A549 (cell line): ENCODE measurements around the gene PPP2R2C. TPM values are rescaled to one million over a fixed set of nuclear protein-coding genes. Genes with fewer than 3 reads are reported as not detected.
A peak's percentile ranks its signal among the peaks of the same experiment; 100 is the strongest.

ENCODE experiments used
- ATAC-seq, 2 experiments: fragments of 200-7000 bp in 1 of 2; fragments of >200 bp in 1 of 2; cut with Nextera tagmentation in 1 of 2; cut with Tn5 transposase in 1 of 2; 3 replicates each; pipeline versions ENCODE4 v1.8.0 to v1.9.1; 2018 to 2020; ENCODE audit warnings: mild to moderate bottlenecking in 1 of 2, moderate library complexity in 1 of 2
- CTCF ChIA-PET: fragments of 300-600 bp; sonication (Branson Sonifier 250); formaldehyde crosslinking; extraction: SDS; loops from one replicate; lab custom pipeline; 2021; ENCODE audit warnings: antibody characterized with exemption, inconsistent platforms; lab: Yijun Ruan, JAX
- POLR2A ChIA-PET: fragments of 350-600 bp; formaldehyde crosslinking; extraction: SDS; loops from one replicate; lab custom pipeline; 2021; ENCODE audit warnings: antibody characterized with exemption, inconsistent platforms; lab: Yijun Ruan, JAX
- DNase-seq, 2 experiments: peaks; one replicate each; pipeline versions ENCODE4 v3.0.0 to v3.0.0-alpha.2; 2011 to 2016; ENCODE audit warnings: low read depth in 1 of 2, low spot score in 1 of 2
- FAIRE-seq: peaks from 2 replicates; lab custom pipeline; 2011; peaks lifted over from hg19 to GRCh38; lab: Jason Lieb, UNC
- H3K27ac ChIP-seq, 2 experiments: fragments of >200 bp; sonication (Bioruptor Twin); formaldehyde crosslinking; 3 replicates each; pipeline ENCODE4 v1.5.1; 2016 to 2017
- H3K4me1 ChIP-seq: fragments of >200 bp; sonication (Bioruptor Twin); formaldehyde crosslinking; 3 replicates; pipeline ENCODE4 v1.6.1; 2016
- H3K4me2 ChIP-seq: fragments of >200 bp; sonication (Bioruptor Twin); formaldehyde crosslinking; 3 replicates; pipeline ENCODE4 v1.6.1; 2016
- H3K4me3 ChIP-seq: fragments of >200 bp; sonication (Bioruptor Twin); formaldehyde crosslinking; 3 replicates; pipeline ENCODE4 v1.5.1; 2016
- H3K9me3 ChIP-seq: fragments of >200 bp; sonication (Bioruptor Twin); formaldehyde crosslinking; 3 replicates; pipeline ENCODE4 v1.6.1; 2016
- CHD2 ChIP-seq: fragments of 150-350 bp; IDR thresholded peaks from 2 replicates; pipeline ENCODE4 v1.6.1; 2014; ENCODE audit warnings: low read length; ENCODE audit not compliant: partially characterized antibody
- CHD4 ChIP-seq: fragments of 200-600 bp; sonication (generic); IDR thresholded peaks from 2 replicates; pipeline ENCODE4 v1.6.1; 2016; ENCODE audit warnings: antibody characterized with exemption, mild to moderate bottlenecking, borderline replicate concordance
- EHMT2 ChIP-seq: fragments of 200-600 bp; sonication (generic); IDR thresholded peaks from 2 replicates; pipeline ENCODE4 v1.6.1; 2016; ENCODE audit warnings: antibody characterized with exemption, low read depth, mild to moderate bottlenecking, moderate library complexity
- HOXA7 ChIP-seq: fragments of 250-450 bp; sonication (Bioruptor Pico); IDR thresholded peaks from 2 replicates; pipeline ENCODE4 v1.5.0; 2020; ENCODE audit warnings: mild to moderate bottlenecking, moderate library complexity
- POLR2A ChIP-seq: IDR thresholded peaks from 2 replicates; pipeline ENCODE4 v1.6.1; 2012; ENCODE audit warnings: mild to moderate bottlenecking, low read length
- RAD21 ChIP-seq, 2 experiments: fragments of >200 bp in 1 of 2; sonication (Bioruptor Twin) in 1 of 2; formaldehyde crosslinking in 1 of 2; IDR thresholded peaks in 1 of 2; conservative IDR thresholded peaks in 1 of 2; 2 replicates in 1 of 2; 3 replicates in 1 of 2; pipeline ENCODE4 v1.6.1; 2012 to 2018; ENCODE audit warnings: inconsistent platforms in 1 of 2
- RCOR1 ChIP-seq: fragments of 150-350 bp; IDR thresholded peaks from 2 replicates; pipeline ENCODE4 v1.6.1; 2014; ENCODE audit warnings: antibody characterized with exemption, low read length, low read depth
- SMC3 ChIP-seq: fragments of >200 bp; sonication (Bioruptor Twin); formaldehyde crosslinking; IDR thresholded peaks from 3 replicates; pipeline ENCODE4 v1.6.1; 2018; ENCODE audit warnings: inconsistent platforms
- WGBS: methylation state at CpG from one replicate; pipeline ENCODE4 v1.1.6; 2017; ENCODE audit errors: missing lambda C conversion rate; 5-methylcytosine and 5-hydroxymethylcytosine counted together
- polyA plus RNA-seq, 4 experiments: library from polyadenylated mRNA; depleted of rRNA in 3 of 4; stranded (reverse); fragments of >200 nt; fragmentation: RNase III in 1 of 4; extraction: RNeasy Plus Mini Kit Qiagen cat#74134 plus additional on column Dnase treatment in 1 of 4; gene quantifications; 2 replicates in 3 of 4; 3 replicates in 1 of 4; pipeline ENCODE4 v1.2.3, GENCODE V29; 2011 to 2017
- TF ChIP-seq, protein P1 (sequence below): fragments of >200 bp; sonication (Bioruptor Twin); formaldehyde crosslinking; IDR thresholded peaks from 3 replicates; pipeline ENCODE4 v1.5.1; 2016
- TF ChIP-seq, protein P2 (sequence below): IDR thresholded peaks from 2 replicates; pipeline ENCODE4 v1.6.1; 2012
- TF ChIP-seq, protein P3 (sequence below): fragments of >200 bp; sonication (Bioruptor Twin); formaldehyde crosslinking; IDR thresholded peaks from 3 replicates; pipeline ENCODE4 v1.6.1; 2016

The PPP2R2C gene
- polyA plus RNA-seq, 2 of the 4 experiments (the other 2 are of a cell fraction) = 23.9 to 29.4 TPM

DNA sequence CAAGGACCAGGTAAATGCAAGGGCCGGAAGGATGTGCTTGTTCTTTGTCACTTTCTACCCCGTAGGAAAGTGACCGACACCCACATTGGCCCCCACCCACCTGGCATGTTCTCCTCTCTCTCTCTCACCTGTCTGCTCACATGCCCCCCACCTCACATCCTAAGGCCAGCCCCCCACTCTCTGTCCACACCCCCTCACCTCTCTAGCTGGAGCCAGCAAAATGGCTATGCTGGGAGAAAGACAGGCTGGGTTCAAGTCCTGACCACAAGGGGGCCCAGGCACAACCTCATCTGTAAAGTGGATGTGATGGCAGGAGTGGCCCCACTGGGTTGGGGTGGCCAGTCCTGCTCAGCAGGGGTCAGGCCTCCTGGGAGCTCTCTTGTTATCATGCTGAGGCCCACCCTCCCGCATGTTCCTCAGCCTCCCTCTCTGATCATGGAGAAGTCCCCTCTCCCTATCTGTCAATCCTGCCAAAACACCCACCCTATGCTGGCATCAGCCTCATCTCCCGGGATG is 1.7 kb upstream of the PPP2R2C start:
- no peak overlapping the region for H3K4me2 ChIP-seq
- ChIA-PET POLR2A (interaction anchor here (0.6 kb wide), 1 partner anchor 400 kb away, joined by 3 read pairs; no protein-coding TSS in a partner anchor), CTCF (interaction anchor here (0.6 to 4.3 kb wide), 6 partner anchors 10 to 514 kb away, joined by 3 to 28 read pairs (median 4); no protein-coding TSS in a partner anchor)
- 48% methylated on average over 5 of the region's 5 CpGs for WGBS
- no peak overlapping the region for H3K4me3 ChIP-seq
- no peak for FAIRE-seq
- peaks cover 10% of the 10 kb centered on the region; the same call in 1 of the 3 replicates for H3K4me1 ChIP-seq
- TF ChIP-seq, protein P1, sequence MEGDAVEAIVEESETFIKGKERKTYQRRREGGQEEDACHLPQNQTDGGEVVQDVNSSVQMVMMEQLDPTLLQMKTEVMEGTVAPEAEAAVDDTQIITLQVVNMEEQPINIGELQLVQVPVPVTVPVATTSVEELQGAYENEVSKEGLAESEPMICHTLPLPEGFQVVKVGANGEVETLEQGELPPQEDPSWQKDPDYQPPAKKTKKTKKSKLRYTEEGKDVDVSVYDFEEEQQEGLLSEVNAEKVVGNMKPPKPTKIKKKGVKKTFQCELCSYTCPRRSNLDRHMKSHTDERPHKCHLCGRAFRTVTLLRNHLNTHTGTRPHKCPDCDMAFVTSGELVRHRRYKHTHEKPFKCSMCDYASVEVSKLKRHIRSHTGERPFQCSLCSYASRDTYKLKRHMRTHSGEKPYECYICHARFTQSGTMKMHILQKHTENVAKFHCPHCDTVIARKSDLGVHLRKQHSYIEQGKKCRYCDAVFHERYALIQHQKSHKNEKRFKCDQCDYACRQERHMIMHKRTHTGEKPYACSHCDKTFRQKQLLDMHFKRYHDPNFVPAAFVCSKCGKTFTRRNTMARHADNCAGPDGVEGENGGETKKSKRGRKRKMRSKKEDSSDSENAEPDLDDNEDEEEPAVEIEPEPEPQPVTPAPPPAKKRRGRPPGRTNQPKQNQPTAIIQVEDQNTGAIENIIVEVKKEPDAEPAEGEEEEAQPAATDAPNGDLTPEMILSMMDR = peak; percentile 22; the same call in 2 of the 3 replicates
- 0 out of 3 replicates have a peak, but pooled peaks have one; percentile 24 for TF ChIP-seq SMC3
- TF ChIP-seq RAD21 (conservative IDR thresholded peaks at IDR 0.05 in 1 of 2, IDR thresholded peaks at IDR 0.05 in 1 of 2) = peak in 1 of 2 experiments; percentile 35; a peak in 1 of 5 replicates
- no peak for TF ChIP-seq HOXA7
- no peaks in the 10 kb centered on the region for H3K9me3 ChIP-seq
- peak; percentile 50 to 56 for DNase-seq
- ATAC-seq = peak in 1 of 2 experiments; percentile 53; a peak in 3 of 6 replicates
- no peak overlapping the region for H3K27ac ChIP-seq

DNA sequence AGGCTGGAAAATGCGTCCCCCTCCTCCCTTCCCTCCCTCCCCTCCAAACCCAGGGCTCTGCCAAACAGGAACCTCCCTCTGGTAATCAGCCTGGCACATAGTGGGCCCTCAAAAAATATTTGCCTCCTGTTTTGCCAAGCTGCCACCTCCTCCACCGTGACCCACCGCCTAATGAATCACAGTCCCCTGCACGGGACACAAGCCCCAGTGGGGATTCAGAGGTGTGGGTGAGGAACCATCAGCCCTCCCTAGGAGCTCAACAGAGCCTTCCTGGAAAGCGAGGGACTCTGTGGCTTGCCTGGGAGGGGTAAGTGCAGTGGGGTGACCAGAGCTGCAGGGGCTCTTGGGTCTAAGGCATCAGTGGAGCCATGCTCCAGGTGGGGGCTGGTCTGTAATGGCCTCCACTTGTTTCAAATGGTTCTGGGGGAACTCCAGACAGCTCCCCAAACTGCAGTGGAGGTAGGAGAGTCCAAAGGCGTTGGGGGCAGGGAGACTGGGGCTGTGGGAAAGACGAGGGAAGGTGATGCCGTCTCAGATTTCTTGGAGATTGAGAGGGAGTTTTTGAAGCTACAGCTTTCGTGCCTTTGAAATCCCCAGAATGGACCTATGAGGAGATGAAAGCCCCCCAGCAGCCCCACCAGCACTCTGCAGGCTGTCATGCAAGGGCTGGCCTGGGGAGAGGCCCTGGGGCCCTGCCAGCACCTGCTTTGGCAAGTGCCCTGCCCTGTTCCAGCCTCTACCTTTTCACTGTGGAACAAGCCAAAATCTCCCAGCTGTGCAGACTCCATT is 1.0 kb upstream of the PPP2R2C start:
- CTCF ChIA-PET = interaction anchor here (0.5 to 4.3 kb wide), 7 partner anchors 11 to 618 kb away, joined by 3 to 28 read pairs (median 3); no protein-coding TSS in a partner anchor
- 87% methylated on average over 8 of the region's 9 CpGs for WGBS
- TF ChIP-seq, protein P2, sequence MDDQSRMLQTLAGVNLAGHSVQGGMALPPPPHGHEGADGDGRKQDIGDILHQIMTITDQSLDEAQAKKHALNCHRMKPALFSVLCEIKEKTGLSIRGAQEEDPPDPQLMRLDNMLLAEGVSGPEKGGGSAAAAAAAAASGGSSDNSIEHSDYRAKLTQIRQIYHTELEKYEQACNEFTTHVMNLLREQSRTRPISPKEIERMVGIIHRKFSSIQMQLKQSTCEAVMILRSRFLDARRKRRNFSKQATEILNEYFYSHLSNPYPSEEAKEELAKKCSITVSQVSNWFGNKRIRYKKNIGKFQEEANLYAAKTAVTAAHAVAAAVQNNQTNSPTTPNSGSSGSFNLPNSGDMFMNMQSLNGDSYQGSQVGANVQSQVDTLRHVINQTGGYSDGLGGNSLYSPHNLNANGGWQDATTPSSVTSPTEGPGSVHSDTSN = no peak
- TF ChIP-seq, protein P3, sequence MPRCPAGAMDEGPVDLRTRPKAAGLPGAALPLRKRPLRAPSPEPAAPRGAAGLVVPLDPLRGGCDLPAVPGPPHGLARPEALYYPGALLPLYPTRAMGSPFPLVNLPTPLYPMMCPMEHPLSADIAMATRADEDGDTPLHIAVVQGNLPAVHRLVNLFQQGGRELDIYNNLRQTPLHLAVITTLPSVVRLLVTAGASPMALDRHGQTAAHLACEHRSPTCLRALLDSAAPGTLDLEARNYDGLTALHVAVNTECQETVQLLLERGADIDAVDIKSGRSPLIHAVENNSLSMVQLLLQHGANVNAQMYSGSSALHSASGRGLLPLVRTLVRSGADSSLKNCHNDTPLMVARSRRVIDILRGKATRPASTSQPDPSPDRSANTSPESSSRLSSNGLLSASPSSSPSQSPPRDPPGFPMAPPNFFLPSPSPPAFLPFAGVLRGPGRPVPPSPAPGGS = no peak
- TF ChIP-seq RCOR1 = no peak
- no peak for TF ChIP-seq CHD4
- FAIRE-seq (no peak), DNase-seq (no peak), ATAC-seq (no peak)
- POLR2A ChIA-PET = no interaction called here
- no peaks in the 10 kb centered on the region for H3K9me3 ChIP-seq
- H3K4me2 ChIP-seq = peak overlapping the region; percentile 83; the same call in 2 of the 3 replicates
- no peak overlapping the region; a peak in 1 of 6 replicates for H3K27ac ChIP-seq
- H3K4me1 ChIP-seq = peaks cover 10% of the 10 kb centered on the region; the same call in 1 of the 3 replicates
- H3K4me3 ChIP-seq = no peak overlapping the region

DNA sequence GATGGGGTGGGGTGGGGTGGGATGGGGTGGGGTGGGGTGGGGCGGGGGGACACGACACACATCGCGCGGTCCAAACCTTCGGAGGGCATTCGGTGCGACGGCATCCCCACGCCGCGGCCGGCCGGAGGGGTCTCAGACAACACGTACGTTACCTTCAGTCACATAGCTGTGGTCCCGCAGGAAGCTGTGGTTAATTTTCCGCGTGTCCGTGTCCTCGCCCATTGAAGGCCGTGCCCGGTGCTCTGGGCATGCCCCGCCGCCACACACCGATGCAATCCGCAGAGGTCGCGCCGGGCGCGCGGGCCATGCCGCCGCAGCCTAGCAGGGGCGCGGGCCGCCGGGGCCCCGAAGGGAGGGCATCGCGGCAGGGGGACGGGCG is 417 bp downstream of the PPP2R2C start:
- peak; percentile 0; the same call in 1 of the 2 replicates for TF ChIP-seq POLR2A
- no peak for TF ChIP-seq SMC3
- no peak for TF ChIP-seq CHD2
- no peak for TF ChIP-seq EHMT2
- peaks cover 10% of the 10 kb centered on the region; the same call in 1 of the 3 replicates for H3K4me1 ChIP-seq
- no peaks in the 10 kb centered on the region for H3K9me3 ChIP-seq
- WGBS = no CpG with 5 or more reads among the region's 44 CpGs
- ATAC-seq = peak; percentile 6 to 14; a peak in 4 of 6 replicates
- peak overlapping the region; percentile 84 for H3K4me3 ChIP-seq
- DNase-seq = no peak
- CTCF ChIA-PET = no interaction called here
- FAIRE-seq = no peak
- peak overlapping the region; percentile 97 for H3K27ac ChIP-seq
- H3K4me2 ChIP-seq = peak overlapping the region; percentile 96
- POLR2A ChIA-PET = no interaction called here
